HG03521 (cell line): ENCODE results near the gene ITGAX.
"Not testable (repeated sequence)": the region's sequence is repeated elsewhere in the genome, so short reads cannot be mapped to it uniquely, and the experiment has no call there.

Source experiments
- ATAC-seq: cut with Tn5 transposase; IDR thresholded peaks from one replicate; pipeline ENCODE4 v1.9.1; 2021; ENCODE audit warnings: mild to moderate bottlenecking, moderate library complexity; ENCODE audit not compliant: unreplicated experiment

ITGAX gene

GRCh38 chr16:31404353-31405064 lies 49.5 kb downstream of the ITGAX start:
- ATAC-seq = no peak

- no peak for ATAC-seq
These were observed 52.4 kb downstream of the ITGAX start for GRCh38 chr16:31407406-31407805.

- ATAC-seq = no peak
These were observed 54.5 kb downstream of the ITGAX start for GRCh38 chr16:31409433-31409832.

- ATAC-seq = no peak
These were observed 55.1 kb downstream of the ITGAX start for GRCh38 chr16:31410082-31410481.

GRCh38 chr16:31411024-31411844 lies 56.3 kb downstream of the ITGAX start:
- no peak for ATAC-seq

- no peak for ATAC-seq
These were observed 57.8 kb downstream of the ITGAX start for GRCh38 chr16:31412750-31413149.

GRCh38 chr16:31413381-31413780 lies 58.4 kb downstream of the ITGAX start:
- no peak for ATAC-seq

- no peak for ATAC-seq
These were observed 59.0 kb downstream of the ITGAX start for GRCh38 chr16:31413943-31414342.

- no peak for ATAC-seq
These were observed 59.7 kb downstream of the ITGAX start for GRCh38 chr16:31414706-31415105.

- no peak for ATAC-seq
These were observed 61.4 kb downstream of the ITGAX start for GRCh38 chr16:31416371-31416770.

GRCh38 chr16:31417036-31417435 lies 62.1 kb downstream of the ITGAX start:
- ATAC-seq = not testable (repeated sequence)

GRCh38 chr16:31417916-31418315 lies 62.9 kb downstream of the ITGAX start:
- ATAC-seq = no peak

- no peak for ATAC-seq
These were observed 65.1 kb downstream of the ITGAX start for GRCh38 chr16:31420037-31420436.

GRCh38 chr16:31421587-31421986 lies 66.6 kb downstream of the ITGAX start:
- peak; percentile 71 for ATAC-seq

GRCh38 chr16:31423241-31423640 lies 68.3 kb downstream of the ITGAX start:
- ATAC-seq = no peak

GRCh38 chr16:31423801-31424200 lies 68.8 kb downstream of the ITGAX start:
- ATAC-seq = no peak

- ATAC-seq = no peak
These were observed 72.7 kb downstream of the ITGAX start for GRCh38 chr16:31427441-31428278.

GRCh38 chr16:31428279-31428597 lies 73.3 kb downstream of the ITGAX start, which contains the start of gene COX6A2:
COX6A2 (minus strand) TSS chr16:31428360; CDS start chr16:31428325, 35 bp downstream.
- ATAC-seq = no peak

- ATAC-seq = no peak
These were observed 73.8 kb downstream of the ITGAX start for GRCh38 chr16:31428638-31429247.

- ATAC-seq = no peak
These were observed 74.3 kb downstream of the ITGAX start for GRCh38 chr16:31429314-31429713.

- ATAC-seq = no peak
These were observed 74.8 kb downstream of the ITGAX start for GRCh38 chr16:31429796-31430195.
